HUDEP-2 (cell line): ENCODE measurements around the gene SEC23B.
A peak's percentile ranks its signal among the peaks of the same experiment; 100 is the strongest.

Source experiments
- DNase-seq, 76 experiments: peaks; one replicate each; lab custom pipeline; 2025; ENCODE audit not compliant: unreplicated experiment in 76 of 76; lab: John Stamatoyannopoulos, UW

Gene SEC23B

DNA sequence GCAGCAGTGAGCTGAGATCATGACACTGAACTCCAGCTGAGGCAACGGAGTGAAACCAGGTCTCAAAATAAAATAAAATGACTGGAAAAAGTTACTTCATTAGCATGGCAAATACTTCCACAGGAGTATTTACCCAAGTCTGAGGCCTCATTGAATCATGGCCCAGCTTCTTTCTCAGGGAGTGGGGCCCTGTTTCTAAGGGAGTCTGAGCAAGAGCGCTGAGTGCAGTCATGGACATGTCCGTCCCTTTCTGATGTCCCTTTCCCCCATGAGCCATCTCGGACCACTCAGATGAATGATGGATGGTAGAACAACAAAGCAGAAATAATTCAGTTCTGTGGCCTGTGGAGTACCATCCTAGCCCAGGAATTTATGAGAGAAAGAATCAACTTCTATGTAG, 72.3 kb downstream of the SEC23B start:
- no peak for DNase-seq

DNA sequence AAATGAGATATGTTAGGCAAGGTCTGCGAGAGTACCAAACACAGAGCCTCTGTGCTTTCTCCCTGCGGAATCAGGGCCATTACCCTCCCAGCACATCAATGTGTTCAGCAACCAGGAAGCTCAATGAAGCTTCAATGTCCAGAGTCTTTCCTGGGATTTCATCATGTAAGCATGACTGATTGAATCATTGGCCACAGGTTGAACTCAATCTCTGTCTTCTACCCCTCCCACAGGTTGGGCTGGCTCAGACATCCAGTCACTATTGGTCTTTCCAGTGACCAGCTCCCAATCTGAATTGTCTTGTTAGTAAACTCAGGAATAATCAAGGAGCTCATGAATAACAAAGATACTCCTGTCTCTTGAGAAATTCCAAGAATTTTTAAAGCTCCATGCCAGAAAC, 77.4 kb downstream of the SEC23B start:
- DNase-seq = no peak

DNA sequence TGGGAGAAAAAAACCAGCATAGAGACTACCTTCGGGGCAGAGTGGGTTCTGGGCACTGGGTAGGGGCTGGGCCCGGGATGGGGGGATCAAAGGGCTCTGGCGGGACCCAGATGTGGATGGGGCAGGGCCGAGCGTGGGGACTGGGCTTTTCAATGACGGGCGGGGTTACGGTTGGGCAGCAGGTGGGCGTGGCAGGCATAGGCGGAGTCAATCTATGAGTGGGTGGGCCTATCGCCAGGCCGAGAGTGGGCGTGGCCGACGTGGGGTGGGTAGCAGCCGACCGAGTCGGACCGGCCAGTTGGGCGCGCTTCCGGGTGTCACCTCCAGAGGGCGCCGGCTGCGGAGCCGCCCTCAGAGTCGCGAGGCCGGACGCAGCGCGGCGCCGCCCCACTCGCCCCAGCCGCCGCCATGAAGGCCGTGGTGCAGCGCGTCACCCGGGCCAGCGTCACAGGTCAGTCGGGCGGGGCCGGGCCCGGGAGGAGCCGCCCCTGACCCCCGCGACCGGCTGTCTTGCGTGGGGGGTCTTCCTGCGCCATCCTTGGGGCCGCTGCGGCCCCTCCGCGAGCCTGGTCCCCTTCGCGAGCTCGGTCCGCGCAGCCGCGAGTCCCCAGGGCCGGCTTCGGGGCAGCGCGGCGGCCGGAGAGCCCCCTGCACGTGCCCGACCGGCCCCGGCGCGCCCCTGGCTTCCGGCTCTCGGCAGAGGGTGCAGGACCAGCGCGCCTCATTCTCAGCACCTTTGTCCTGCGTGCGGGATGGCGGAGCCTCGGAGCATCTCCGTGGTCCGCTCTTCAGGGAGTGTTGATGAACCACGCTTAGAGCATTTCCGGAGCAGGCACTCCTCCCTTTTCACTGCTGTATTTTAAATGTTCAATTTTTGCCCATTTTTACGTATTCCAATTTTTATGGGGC, 80.2 kb downstream of the SEC23B start, which contains the start of gene DTD1:
Gene DTD1, plus strand, starts transcription at position 390 of the 909 bp plus-strand sequence. Its CDS starts 19 bp downstream, at position 409.
- DNase-seq = peak in 75 of 76 experiments; percentile 13 to 94 (median 84)

DNA sequence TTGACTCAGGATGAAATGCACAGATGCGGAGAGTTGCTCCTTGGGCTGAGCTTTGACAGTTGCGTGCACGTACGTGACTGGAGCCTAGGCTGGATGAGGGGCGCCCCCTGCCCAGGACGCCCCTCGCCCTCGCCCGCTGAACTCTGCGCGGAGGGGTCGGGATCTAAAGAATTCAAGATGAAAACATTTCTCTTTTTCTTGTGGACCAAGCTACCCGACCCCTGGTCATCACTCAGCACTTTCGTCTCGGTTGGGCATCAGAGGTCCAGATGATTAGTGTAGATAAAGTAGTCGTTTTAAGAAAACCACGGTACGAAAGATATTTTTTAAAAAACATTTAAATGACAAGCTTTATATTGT, 80.8 kb downstream of the SEC23B start:
- no peak for DNase-seq

DNA sequence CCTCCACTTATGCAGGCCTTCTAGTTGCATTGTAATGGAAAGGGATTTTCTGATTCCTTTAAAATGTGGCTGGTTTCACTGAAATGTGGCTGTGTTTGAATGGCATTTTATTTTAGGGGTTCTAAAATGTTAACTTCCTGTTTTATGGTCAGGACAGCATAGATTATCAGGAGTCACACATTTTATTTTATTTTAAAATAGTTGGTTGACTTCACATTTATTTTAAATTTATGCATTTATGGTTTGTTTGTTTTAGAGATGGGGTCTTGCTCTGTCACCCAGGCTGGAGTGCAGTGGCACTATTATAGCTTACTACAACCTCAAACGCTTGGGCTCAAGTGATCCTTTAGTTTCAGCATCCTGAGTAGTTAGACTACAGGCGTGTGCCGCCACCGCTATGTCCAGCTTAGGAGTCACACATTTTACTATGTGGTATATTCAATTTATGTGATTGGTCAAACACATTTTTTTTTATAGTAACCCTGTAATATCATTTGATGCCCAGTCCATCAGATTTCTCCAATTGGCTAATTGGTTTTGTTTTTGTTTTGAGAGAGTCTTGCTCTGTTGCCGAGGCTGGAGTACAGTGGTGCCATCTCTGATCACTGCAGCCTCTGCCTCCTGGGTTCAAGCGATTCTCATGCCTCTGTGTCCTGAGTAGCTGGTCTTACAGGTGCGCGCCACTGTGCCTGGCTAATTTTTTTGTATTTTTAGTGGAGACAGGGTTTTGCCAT, 82.4 kb downstream of the SEC23B start:
- no peak for DNase-seq

DNA sequence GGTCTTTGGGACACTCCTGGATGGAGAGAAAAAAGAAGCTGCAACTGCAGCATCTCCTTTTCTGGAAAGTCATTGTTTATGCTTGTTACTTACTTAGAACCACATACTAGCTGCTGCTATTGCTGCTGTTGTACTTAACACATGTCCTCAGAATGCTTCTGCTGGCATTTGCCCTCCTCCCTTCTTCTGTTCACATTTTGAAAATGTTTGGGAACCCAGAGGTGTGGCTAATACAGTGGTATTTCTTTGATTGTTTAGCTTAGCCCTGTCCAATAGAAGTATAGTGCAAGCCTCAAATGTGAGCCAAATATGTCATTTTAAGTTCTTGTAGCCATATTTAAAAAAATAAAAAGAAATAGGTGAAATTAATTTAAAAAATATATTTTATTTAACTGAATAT, 88.5 kb downstream of the SEC23B start:
- DNase-seq = no peak

DNA sequence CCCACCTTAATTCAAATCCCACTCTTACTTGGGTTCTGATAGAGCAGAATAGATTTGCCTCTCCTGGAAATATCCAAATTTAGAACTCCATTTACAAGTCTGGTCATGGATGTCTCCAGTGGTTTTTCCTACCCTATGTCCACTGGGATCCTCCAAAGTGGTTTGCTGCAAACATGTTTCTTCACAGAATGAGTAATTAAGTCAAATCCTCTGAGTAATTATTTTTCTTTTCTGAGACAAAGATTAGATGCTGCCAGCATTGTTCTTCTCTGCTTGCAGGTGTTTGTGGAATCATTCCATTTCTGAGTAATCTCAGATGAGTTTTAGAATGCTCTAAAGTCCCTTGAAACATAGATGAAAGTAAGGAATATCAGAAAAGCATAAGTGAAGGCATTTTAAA, 102.0 kb downstream of the SEC23B start:
- DNase-seq = no peak
